Adrenal gland (tissue), 12 donors: ENCODE measurements around the gene OSBPL10. TPM values are rescaled to one million over a fixed set of nuclear protein-coding genes. Genes with fewer than 3 reads are reported as not detected.

Experiments used
- DNase-seq, 7 donors: peaks; one replicate each; pipeline ENCODE4 v3.0.0-alpha.2; 2019 to 2020
- H3K27ac ChIP-seq, 5 donors: fragments of 200-600 bp; sonication (generic) in 4 of 5; 1 replicate in 3 of 5; 2 replicates in 2 of 5; pipeline versions ENCODE4 v1.5.1 to v1.8.0; 2016 to 2020; ENCODE audit warnings: mild to moderate bottlenecking in 1 of 5
- H3K27me3 ChIP-seq: fragments of 200-600 bp; 2 replicates; pipeline ENCODE4 v1.8.0; 2021
- H3K36me3 ChIP-seq, 2 donors: fragments of 200-600 bp; replicated peaks in 1 of 2; 1 replicate in 1 of 2; 2 replicates in 1 of 2; pipeline versions ENCODE4 v1.5.1 to v1.8.0; 2018 to 2022
- H3K4me1 ChIP-seq, 2 donors: fragments of 200-600 bp; replicated peaks in 1 of 2; 1 replicate in 1 of 2; 2 replicates in 1 of 2; pipeline versions ENCODE4 v1.5.1 to v1.8.0; 2018 to 2021
- H3K4me3 ChIP-seq, 4 donors: fragments of 200-600 bp; sonication (generic) in 3 of 4; one replicate each; pipeline ENCODE4 v1.5.1; 2016 to 2018
- H3K9me3 ChIP-seq, 3 donors: fragments of 200-600 bp; sonication (generic) in 1 of 3; replicated peaks in 1 of 3; 1 replicate in 2 of 3; 2 replicates in 1 of 3; pipeline versions ENCODE4 v1.5.1 to v1.8.0; 2016 to 2021
- POLR2A ChIP-seq, 2 donors: fragments of 450-650 bp; IDR thresholded peaks; one replicate each; pipeline ENCODE4 v1.6.1; 2017; ENCODE audit warnings: antibody characterized with exemption in 2 of 2, mild to moderate bottlenecking in 2 of 2, moderate library complexity in 1 of 2
- WGBS, 4 donors: extraction: QIAGEN DNeasy Blood & Tissue Kit in 2 of 4; methylation state at CpG; one replicate each; pipeline versions ENCODE4 v1.1.5 to v1.1.7; 2013 to 2017; 5-methylcytosine and 5-hydroxymethylcytosine counted together
- intact Hi-C, 2 donors: fragments of 100-400 bp; cut with DNase I; formaldehyde crosslinking; loops; one replicate each; pipeline versions ENCODE4 v1.14.1 to v1.15.0; 2022 to 2023
- polyA plus RNA-seq, 3 donors: library from polyadenylated mRNA; stranded (reverse); fragments of 200-250 nt in 2 of 3; fragments of 350-450 nt in 1 of 3; fragmentation: Illumina TruSeq in 1 of 3; extraction: RNeasy Lipid Tissue Mini Kit (QIAGEN cat#74804) in 1 of 3; gene quantifications; one replicate each; pipeline ENCODE4 v1.2.3, GENCODE V29; 2013 to 2014
- total RNA-seq, 9 donors: library from RNA; depleted of rRNA in 4 of 9; stranded (reverse); fragments of >200 nt in 4 of 9; fragments of 120-200 nt in 1 of 9; fragmentation: NEBNext Ultra II Directional in 1 of 9; extraction: Animal tissue kit (Norgen Biotek cat#: 25700) in 1 of 9; gene quantifications; one replicate each; pipeline versions ENCODE4 v1.1.0 to v1.2.4, GENCODE V29; 2013 to 2023
- TF ChIP-seq, protein P1 (sequence below), 6 experiments: fragments of 450-650 bp in 4 of 6; fragments of 200-600 bp in 2 of 6; sonication (generic) in 1 of 6; IDR thresholded peaks; 1 replicate in 5 of 6; 2 replicates in 1 of 6; pipeline versions ENCODE4 v1.5.1 to v1.8.0; 2016 to 2021; ENCODE audit warnings: antibody characterized with exemption in 6 of 6, mild to moderate bottlenecking in 2 of 6, moderate library complexity in 1 of 6
- donor health status: healthy with polysubstance abuse.
- donor health status: Bipolar disorder and iron deficiency.
- donor health status: DM: yes; HTN: yes; CAD: no.
- donor health status: DM: no; HTN: no; CAD: no.
- donor health status: DM: no; HTN: no; CAD: no.
- donor health status: DM: yes; HTN: yes; CAD: no.

OSBPL10 gene
- total and polyA plus RNA-seq, 12 donors, result 2.0 to 55.6 (median 9.4) TPM

DNA sequence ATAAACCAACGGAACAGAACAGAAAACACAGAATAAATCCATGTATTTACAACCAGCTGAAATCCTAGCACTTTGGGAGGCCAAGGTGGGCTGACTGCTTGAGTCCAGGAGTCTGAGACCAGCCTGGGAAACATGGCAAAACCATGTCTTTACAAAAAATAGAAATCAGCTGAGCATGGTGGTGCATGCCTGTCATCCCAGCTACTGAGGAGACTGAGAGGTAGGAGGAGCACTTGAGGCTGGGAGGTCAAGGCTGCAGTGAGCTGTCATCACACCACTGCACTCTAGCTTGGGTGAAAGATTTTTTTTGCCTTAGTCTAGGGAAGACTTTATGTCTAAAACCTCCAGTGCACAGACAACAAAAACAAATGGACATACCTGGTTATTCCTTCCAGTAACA lies 327.6 kb downstream of the OSBPL10 start:
- 82 to 89% (median 86%) methylated on average over 1 of the region's 1 CpG for WGBS, 4 donors
- TF ChIP-seq, protein P1, sequence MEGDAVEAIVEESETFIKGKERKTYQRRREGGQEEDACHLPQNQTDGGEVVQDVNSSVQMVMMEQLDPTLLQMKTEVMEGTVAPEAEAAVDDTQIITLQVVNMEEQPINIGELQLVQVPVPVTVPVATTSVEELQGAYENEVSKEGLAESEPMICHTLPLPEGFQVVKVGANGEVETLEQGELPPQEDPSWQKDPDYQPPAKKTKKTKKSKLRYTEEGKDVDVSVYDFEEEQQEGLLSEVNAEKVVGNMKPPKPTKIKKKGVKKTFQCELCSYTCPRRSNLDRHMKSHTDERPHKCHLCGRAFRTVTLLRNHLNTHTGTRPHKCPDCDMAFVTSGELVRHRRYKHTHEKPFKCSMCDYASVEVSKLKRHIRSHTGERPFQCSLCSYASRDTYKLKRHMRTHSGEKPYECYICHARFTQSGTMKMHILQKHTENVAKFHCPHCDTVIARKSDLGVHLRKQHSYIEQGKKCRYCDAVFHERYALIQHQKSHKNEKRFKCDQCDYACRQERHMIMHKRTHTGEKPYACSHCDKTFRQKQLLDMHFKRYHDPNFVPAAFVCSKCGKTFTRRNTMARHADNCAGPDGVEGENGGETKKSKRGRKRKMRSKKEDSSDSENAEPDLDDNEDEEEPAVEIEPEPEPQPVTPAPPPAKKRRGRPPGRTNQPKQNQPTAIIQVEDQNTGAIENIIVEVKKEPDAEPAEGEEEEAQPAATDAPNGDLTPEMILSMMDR (IDR thresholded peaks at IDR 0.05), result no peak
- no peak for TF ChIP-seq POLR2A (IDR thresholded peaks at IDR 0.05)
- H3K4me1 ChIP-seq, result no peaks in the 10 kb centered on the region
- no peaks in the 10 kb centered on the region for H3K36me3 ChIP-seq
- H3K27ac ChIP-seq, result no peak overlapping the region
- no peak for DNase-seq
- peaks cover 0 to 52% (median 14%) of the 10 kb centered on the region in 3 donors for H3K9me3 ChIP-seq
- intact Hi-C loops, result no loop called here
- no peaks in the 10 kb centered on the region for H3K27me3 ChIP-seq
- H3K4me3 ChIP-seq, result no peak overlapping the region

DNA sequence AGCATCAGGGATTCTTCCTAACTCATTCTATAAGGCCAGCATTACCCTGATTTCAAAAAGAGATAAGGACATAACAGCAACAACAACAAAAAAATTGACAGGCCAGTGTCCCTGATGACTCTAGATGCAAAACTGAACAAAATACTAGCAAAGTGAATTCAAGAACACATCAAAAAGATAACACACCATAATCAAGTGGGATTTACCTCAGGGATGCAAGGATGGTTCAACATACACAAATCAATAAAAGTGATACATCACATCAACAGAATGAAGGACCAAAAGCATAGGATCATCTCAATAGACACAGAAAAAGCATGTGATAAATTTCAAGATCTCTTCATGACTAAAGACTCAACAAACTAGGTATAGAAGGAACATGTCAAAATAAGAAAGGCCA lies 328.8 kb downstream of the OSBPL10 start:
- Histone ChIP-seq H3K9me3 (peaks cover 0 to 52% (median 14%) of the 10 kb centered on the region in 3 donors), H3K36me3 (no peaks in the 10 kb centered on the region), H3K27ac (no peak overlapping the region), H3K4me1 (no peaks in the 10 kb centered on the region), H3K27me3 (no peaks in the 10 kb centered on the region), H3K4me3 (no peak overlapping the region)
- TF ChIP-seq, protein P1 (IDR thresholded peaks at IDR 0.05), result no peak
- no peak for TF ChIP-seq POLR2A (IDR thresholded peaks at IDR 0.05)
- intact Hi-C loops, result no loop called here
- DNase-seq, result no peak

DNA sequence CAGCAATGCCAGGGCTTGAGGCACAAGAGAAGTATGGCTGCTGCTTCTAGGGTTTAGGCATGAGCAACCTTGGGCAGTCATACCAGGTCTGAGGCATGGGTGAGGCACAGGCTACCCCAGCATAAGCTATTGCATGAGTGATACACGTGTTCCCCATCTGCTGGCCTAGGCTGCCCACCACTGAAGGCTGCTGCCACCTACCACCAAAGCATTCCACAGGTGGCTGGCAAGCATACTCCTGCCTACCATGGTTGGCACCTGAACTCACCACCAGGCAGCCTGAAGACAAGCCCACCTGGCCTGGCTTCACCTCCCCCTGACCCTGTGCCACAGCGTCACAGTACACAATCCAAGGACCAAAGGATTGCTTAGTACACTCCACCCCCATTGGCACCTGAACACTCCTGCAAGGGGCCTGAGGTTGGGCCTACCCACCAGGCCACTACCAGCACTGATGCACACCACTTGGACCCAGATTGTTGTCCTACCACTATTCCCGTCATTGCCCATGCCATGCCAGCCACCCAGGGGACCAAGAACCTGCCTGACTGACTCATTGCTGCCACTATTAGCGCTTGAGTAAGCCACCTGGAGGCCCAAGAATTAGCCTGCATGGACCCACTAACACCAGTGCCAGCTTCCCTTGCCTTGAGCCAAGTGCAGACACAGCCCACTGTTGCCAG lies 332.6 kb downstream of the OSBPL10 start:
- no peaks in the 10 kb centered on the region for H3K27me3 ChIP-seq
- TF ChIP-seq, protein P1 (IDR thresholded peaks at IDR 0.05), result no peak
- no peak for TF ChIP-seq POLR2A (IDR thresholded peaks at IDR 0.05)
- DNase-seq, result no peak
- no peak overlapping the region for H3K27ac ChIP-seq
- H3K4me1 ChIP-seq, result no peaks in the 10 kb centered on the region
- intact Hi-C loops, result no loop called here
- H3K4me3 ChIP-seq, result no peak overlapping the region
- H3K36me3 ChIP-seq, result no peaks in the 10 kb centered on the region
- H3K9me3 ChIP-seq, result peaks cover 0 to 28% (median 8%) of the 10 kb centered on the region in 3 donors
- WGBS, 4 donors, result 94 to 98% (median 97%) methylated on average over 3 to 4 of the region's 4 CpGs

DNA sequence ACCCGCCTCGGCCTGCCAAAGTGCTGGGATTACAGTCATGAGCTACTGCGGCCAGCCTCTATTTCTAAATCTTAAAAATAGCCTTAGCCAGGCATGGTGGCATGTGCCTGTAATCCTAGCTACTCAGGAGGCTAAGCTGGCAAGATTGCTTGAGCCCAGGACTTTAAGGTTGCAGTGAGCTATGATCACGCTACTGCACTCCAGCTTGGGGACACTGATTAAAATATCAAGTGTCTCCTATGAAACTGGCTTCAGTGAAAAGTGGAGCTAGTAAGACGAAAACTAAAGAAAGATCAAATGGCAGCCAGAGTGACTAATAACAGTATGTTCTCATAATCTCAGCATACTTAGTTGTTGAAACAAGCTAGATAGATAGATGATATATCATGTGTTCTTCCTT lies 335.8 kb downstream of the OSBPL10 start:
- Histone ChIP-seq H3K4me1 (no peaks in the 10 kb centered on the region), H3K27ac (no peak overlapping the region), H3K9me3 (peaks cover 0 to 3% (median 0%) of the 10 kb centered on the region in 3 donors), H3K27me3 (no peaks in the 10 kb centered on the region), H3K36me3 (no peaks in the 10 kb centered on the region), H3K4me3 (no peak overlapping the region)
- intact Hi-C loops, result no loop called here
- no peak for DNase-seq
- 90 to 97% (median 93%) methylated on average over 3 to 5 of the region's 5 CpGs for WGBS, 4 donors
- no peak for TF ChIP-seq POLR2A (IDR thresholded peaks at IDR 0.05)
- TF ChIP-seq, protein P1 (IDR thresholded peaks at IDR 0.05), result no peak
